ENCODE measurements around the gene UROC1. TPM values are rescaled to one million over a fixed set of nuclear protein-coding genes. Genes with fewer than 3 reads are reported as not detected.

The UROC1 gene
- total RNA-seq, 1 donor from 2014 or later, result not detected

- no peak for DNase-seq (ENCODE audit: low read depth)
Measured at GRCh38 chr3:126552688-126553283, 35.2 kb upstream of the UROC1 start.

GRCh38 chr3:126551839-126552687, 34.5 kb upstream of the UROC1 start:
- TF ChIP-seq, protein P1, sequence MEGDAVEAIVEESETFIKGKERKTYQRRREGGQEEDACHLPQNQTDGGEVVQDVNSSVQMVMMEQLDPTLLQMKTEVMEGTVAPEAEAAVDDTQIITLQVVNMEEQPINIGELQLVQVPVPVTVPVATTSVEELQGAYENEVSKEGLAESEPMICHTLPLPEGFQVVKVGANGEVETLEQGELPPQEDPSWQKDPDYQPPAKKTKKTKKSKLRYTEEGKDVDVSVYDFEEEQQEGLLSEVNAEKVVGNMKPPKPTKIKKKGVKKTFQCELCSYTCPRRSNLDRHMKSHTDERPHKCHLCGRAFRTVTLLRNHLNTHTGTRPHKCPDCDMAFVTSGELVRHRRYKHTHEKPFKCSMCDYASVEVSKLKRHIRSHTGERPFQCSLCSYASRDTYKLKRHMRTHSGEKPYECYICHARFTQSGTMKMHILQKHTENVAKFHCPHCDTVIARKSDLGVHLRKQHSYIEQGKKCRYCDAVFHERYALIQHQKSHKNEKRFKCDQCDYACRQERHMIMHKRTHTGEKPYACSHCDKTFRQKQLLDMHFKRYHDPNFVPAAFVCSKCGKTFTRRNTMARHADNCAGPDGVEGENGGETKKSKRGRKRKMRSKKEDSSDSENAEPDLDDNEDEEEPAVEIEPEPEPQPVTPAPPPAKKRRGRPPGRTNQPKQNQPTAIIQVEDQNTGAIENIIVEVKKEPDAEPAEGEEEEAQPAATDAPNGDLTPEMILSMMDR (IDR thresholded peaks at IDR 0.05; ENCODE audit: insufficient read depth, low read length, severe bottlenecking), result no peak
- FAIRE-seq, result no peak
- Histone ChIP-seq H3K27me3 (ENCODE audit: control insufficient read depth, insufficient read depth, low read length) (peaks cover 4% of the 10 kb centered on the region), H3K36me3 (ENCODE audit: control insufficient read depth, insufficient read depth, low read length) (no peaks in the 10 kb centered on the region), H3K4me3 (ENCODE audit: low read depth, low read length) (no peak overlapping the region)
- DNase-seq (ENCODE audit: low read depth), result no peak

More at GRCh38 chr3:126552688-126553283, 35.2 kb upstream of the UROC1 start:
- FAIRE-seq, result no peak
- H3K4me3 ChIP-seq (ENCODE audit: low read depth, low read length), result no peak overlapping the region
- H3K27me3 ChIP-seq (ENCODE audit: control insufficient read depth, insufficient read depth, low read length), result peaks cover 3% of the 10 kb centered on the region
- TF ChIP-seq, protein P1 (IDR thresholded peaks at IDR 0.05; ENCODE audit: insufficient read depth, low read length, severe bottlenecking), result no peak
- H3K36me3 ChIP-seq (ENCODE audit: control insufficient read depth, insufficient read depth, low read length), result no peaks in the 10 kb centered on the region

DNA sequence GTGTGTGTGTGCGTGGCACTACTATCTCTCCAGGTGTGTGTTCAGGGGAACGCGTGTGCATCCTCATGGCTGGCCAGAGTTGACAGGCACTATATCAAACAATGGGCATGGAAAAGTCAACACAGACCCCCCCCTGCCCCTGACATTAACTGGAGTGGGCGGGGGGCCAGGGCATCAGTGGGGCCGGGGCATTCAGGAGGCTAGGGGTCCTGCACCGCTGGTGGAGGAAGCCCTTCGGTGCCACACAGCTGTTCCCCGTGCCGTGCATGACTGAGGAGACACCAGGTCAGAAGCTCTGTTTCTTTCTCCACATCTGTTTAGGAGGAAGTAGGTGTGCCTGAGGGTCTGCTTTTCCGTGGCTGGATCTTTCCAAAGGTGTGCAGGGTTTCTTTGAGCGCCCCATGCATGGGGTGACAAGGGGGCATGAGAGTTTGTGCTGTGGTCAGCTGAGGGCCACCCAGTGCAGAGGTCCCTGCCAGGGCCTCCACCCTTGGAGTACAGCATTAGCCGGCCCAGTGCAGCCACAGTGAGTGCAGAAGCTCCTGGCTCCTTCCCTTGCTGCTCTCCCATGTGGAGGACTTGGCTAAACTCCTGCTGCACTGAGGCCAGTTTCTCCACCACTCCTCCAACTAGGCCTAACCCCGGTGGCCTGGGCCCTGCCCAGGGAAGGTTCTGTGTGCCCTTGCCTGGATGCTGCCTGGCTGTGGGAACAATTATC, 33.7 kb upstream of the UROC1 start:
- peaks cover 8% of the 10 kb centered on the region for H3K27me3 ChIP-seq (ENCODE audit: control insufficient read depth, insufficient read depth, low read length)
- H3K4me3 ChIP-seq (ENCODE audit: low read depth, low read length), result no peak overlapping the region
- TF ChIP-seq, protein P1 (IDR thresholded peaks at IDR 0.05; ENCODE audit: insufficient read depth, low read length, severe bottlenecking), result no peak
- FAIRE-seq (no peak), DNase-seq (ENCODE audit: low read depth) (no peak)
- no peaks in the 10 kb centered on the region for H3K36me3 ChIP-seq (ENCODE audit: control insufficient read depth, insufficient read depth, low read length)

DNA sequence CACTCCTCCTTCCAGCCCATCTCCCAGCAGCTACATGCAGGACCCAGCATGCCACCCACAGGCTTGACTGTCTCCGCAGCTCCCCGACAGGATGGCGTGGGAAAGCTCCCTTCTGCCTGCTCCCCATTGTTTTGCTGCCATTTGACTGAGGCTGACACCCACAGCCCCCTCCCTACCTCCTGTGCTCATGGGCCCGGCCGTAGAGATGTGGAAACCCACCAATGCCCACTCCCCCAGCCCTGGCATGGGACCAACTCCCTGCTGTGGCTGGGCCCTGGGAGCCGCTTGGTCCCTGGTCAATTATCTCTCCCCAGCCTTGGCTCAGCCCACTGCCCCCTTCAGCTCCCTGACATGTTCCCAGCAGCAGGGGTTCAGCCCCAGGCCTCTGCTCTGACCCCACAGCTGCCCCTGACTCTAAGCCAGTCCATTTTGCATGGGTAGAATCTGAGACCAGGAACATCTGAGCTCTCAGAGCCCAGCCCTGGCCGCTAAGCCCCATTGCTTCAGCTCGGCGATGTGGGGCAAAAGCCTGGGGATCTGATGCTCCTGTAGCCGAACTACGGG, 33.0 kb upstream of the UROC1 start:
- no peak overlapping the region for H3K4me3 ChIP-seq (ENCODE audit: low read depth, low read length)
- FAIRE-seq (no peak), DNase-seq (ENCODE audit: low read depth) (no peak)
- H3K27me3 ChIP-seq (ENCODE audit: control insufficient read depth, insufficient read depth, low read length), result peaks cover 8% of the 10 kb centered on the region
- no peaks in the 10 kb centered on the region for H3K36me3 ChIP-seq (ENCODE audit: control insufficient read depth, insufficient read depth, low read length)
- TF ChIP-seq, protein P1 (IDR thresholded peaks at IDR 0.05; ENCODE audit: insufficient read depth, low read length, severe bottlenecking), result no peak

DNA sequence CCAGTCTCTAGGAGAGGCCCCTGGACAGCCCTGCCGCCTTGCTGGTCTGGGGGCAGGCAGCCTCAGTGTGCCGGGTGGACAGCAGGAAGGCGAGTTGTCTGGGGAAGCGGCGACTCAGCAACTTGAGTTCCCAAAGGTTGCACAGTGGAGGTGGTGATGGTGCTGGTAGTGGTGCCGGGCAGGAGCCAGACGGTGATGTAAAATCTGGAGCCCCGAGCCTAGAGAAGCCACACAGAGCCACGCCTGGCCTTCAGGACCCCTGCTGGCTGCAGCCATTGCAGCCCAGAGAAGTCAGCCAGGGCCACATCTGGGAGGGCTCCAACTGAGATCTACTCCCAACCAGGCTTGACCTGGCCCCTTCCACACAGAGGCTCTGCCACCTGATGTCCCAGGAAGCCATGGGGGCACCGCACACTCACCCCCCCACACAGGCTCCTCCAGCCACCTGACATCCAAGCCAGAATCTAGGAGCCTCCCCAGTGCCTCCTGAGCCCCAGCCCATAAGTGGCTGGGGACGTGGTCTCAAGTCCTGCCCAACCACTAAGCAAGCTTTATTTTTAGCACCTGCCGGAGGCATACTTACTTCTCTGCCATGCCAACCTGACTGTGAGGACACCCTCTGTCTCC, 32.4 kb upstream of the UROC1 start:
- TF ChIP-seq, protein P1 (IDR thresholded peaks at IDR 0.05; ENCODE audit: insufficient read depth, low read length, severe bottlenecking), result no peak
- H3K36me3 ChIP-seq (ENCODE audit: control insufficient read depth, insufficient read depth, low read length), result no peaks in the 10 kb centered on the region
- no peak for FAIRE-seq
- peaks cover 8% of the 10 kb centered on the region for H3K27me3 ChIP-seq (ENCODE audit: control insufficient read depth, insufficient read depth, low read length)
- no peak overlapping the region for H3K4me3 ChIP-seq (ENCODE audit: low read depth, low read length)
- DNase-seq (ENCODE audit: low read depth), result no peak
